HG03469 (cell line): Measurements from ENCODE around the gene DENND4B.
A peak's percentile ranks its signal among the peaks of the same experiment; 100 is the strongest.

Source experiments
- ATAC-seq: cut with Tn5 transposase; IDR thresholded peaks from one replicate; pipeline ENCODE4 v1.9.1; 2021; ENCODE audit warnings: mild to moderate bottlenecking, moderate library complexity, moderate number of reproducible peaks; ENCODE audit not compliant: unreplicated experiment

Gene DENND4B

GRCh38 chr1:153973071-153973470, 26.6 kb upstream of the DENND4B start:
- ATAC-seq, result no peak

DNA sequence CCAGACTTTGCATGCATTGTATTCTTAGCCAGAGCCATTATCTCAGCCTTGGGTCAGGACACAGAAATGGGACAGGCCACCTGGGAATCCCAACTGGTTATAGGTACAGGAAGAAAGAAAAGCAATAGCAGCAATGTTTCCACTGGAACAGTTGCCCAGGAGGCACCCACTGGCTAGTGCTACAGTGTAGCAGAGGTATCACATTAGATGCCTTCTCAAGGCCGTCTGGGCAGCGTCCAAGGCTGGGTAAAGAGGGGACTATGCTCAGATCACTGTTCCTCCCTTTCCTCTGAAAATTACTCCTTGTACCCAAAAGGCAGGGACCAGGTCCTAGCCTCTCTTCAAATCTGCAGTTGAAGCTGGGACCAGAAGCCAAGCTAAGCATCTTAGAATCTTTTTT, 23.8 kb upstream of the DENND4B start:
- no peak for ATAC-seq

GRCh38 chr1:153968972-153969371, 22.5 kb upstream of the DENND4B start:
- ATAC-seq, result no peak

GRCh38 chr1:153968408-153968807, 21.9 kb upstream of the DENND4B start:
- no peak for ATAC-seq

DNA sequence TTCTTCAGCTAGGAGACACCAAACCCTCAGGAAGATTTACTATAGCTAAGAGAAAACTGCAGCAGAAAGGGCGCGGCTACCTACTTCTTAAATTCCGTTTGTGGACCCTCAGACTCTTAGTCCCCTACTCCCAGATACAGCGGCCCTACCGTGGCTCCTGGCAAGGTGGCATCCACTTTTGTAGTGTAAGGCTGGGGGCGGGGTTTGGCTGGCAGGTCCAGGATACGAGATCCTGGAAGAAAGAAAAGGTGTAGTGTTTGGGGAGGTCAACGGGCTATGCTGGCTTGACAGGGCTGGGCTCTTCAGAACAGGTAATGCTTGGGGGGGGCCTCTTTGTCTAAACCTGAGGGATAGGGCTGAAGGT, 21.5 kb upstream of the DENND4B start:
- ATAC-seq, result no peak

- peak; percentile 59 for ATAC-seq
These were observed 20.8 kb upstream of the DENND4B start, which contains the start of gene CREB3L4 for GRCh38 chr1:153967107-153967999. CREB3L4 (plus strand) TSS chr1:153967902; CDS start chr1:153968526, 624 bp downstream.

GRCh38 chr1:153963850-153964331, 17.4 kb upstream of the DENND4B start:
- peak; percentile 2 for ATAC-seq

GRCh38 chr1:153963030-153963849, 16.7 kb upstream of the DENND4B start, which contains the start of gene SLC39A1:
SLC39A1 (minus strand) TSS chr1:153963537; CDS start chr1:153962715, 822 bp downstream.
- peak; percentile 31 for ATAC-seq

DNA sequence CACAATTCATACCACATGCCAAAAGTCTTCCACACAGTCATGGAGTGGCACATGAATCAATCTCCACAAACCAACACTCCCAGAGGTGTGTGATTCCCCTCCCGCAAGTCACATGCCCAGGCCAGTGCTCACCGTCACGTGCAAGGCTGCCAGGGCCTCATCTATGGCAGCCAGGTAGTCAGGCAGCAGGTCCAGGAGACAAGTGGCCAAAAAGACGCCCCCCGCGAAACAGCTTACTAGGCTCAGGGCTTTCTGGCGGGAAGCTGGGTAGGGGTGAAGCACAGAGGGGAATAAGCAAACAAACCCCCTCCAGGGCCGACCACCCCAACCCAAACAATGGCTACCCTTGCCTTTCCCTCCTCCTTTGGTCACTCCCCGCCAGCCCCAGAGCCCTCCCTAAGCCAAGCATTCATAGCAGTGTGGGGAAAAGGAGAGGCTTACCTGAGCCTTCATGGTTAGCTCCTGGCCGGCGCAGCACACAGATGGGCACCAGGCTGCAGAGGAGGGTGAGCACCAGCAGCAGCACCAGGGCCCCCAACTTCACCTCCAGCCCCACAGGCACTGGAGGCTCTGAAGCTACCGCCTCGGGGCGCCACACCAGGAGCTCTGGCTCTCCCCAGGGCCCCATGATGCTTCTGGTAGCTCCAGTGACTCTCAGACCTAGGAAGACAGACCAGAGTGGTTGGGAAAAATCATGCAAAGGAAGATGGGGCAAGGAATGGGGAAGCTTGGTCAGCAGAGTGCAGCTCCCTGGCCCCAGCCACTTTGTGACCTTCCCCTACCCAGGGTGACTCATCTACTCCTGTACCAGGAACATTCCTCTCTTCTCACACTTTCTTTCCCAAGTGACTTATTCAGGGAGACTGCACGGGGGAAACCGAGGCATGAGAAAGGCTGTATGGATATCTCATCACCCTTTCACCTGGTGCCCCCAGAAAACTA, 15.8 kb upstream of the DENND4B start:
- ATAC-seq, result no peak

- no peak for ATAC-seq
These were observed 14.9 kb upstream of the DENND4B start for GRCh38 chr1:153961421-153961820.

GRCh38 chr1:153960206-153960605, 13.7 kb upstream of the DENND4B start:
- ATAC-seq, result no peak

DNA sequence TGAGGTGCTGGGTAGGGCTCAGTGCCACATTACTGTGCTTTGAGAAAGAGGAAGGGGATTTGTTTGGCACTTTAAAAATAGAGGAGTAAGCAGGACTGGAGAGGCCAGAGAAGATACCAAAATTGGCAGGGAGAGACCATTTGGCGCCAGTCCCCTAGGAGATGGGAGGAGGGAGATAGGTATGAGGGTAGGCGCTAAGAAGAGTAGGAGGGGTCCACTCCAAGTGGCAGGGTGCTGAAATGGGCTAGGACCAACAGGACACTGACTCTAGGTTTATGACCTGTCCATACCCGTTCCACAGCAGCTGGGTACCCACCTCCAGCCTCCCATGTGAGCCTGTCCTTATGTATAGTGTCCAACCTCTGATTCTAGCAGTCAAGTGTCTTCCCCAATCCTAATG, 12.9 kb upstream of the DENND4B start:
- no peak for ATAC-seq

DNA sequence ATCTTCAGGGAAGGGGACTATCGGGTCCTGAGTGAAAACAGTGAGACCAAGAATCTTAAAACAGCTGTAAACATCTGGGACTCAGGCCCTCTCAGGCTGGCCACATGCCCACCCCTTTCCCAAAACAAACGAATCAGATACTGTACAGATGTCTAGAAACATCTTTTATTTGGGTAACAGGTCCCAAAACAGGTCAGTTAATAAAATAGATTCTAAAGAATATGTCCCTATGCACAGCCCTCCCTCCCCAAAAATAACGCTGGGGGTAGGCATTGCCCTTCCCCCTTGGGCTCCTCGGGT, 12.4 kb upstream of the DENND4B start:
- ATAC-seq, result no peak

DNA sequence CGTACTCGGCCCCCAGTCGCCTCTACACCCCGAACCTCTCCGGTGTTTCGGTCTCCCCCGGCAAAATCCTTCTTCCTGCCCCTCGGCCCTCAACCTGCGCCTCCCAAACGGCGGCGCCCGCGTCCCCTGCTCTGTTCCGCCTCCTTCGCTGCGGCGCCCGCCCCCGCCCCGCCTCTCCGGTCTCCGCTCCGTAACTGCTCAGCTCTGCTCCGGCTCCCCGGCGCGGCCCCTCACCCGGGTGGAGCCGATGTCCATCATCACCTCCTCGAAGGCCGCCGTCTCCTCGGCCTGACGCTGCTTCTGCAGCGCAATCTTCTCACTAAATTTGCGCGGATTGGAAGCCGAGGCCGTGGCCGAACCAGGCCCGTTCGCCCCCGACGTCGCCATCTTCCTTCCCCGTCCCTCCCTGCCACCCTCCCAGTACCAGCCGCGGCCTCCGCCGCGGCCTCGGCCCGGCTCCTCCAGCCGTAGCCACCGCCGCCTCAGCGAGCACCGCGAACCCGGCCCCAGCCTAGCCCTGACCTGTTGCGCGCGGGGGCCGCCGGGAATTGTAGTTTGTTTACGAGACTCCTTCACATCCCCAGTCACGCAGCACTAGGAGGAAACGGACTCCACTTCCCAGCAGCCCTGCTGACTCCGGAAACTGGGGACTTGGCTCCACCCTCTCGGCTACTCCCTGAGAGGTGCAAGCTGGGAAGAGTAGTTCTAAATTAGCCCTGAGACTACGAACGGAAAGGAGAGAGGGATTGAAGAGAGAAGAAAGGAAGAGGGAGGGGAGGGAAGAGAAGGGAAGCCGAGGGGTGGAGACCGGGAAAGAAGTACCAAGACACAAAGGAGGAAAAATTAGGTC, 11.8 kb upstream of the DENND4B start, which contains the start of gene CRTC2:
Gene CRTC2 (minus strand): TSS at position 502 of the 850 bp plus-strand sequence. CDS start 115 bp downstream, at position 387.
- peak; percentile 68 for ATAC-seq

GRCh38 chr1:153957744-153958110, 11.2 kb upstream of the DENND4B start:
- ATAC-seq, result no peak

DNA sequence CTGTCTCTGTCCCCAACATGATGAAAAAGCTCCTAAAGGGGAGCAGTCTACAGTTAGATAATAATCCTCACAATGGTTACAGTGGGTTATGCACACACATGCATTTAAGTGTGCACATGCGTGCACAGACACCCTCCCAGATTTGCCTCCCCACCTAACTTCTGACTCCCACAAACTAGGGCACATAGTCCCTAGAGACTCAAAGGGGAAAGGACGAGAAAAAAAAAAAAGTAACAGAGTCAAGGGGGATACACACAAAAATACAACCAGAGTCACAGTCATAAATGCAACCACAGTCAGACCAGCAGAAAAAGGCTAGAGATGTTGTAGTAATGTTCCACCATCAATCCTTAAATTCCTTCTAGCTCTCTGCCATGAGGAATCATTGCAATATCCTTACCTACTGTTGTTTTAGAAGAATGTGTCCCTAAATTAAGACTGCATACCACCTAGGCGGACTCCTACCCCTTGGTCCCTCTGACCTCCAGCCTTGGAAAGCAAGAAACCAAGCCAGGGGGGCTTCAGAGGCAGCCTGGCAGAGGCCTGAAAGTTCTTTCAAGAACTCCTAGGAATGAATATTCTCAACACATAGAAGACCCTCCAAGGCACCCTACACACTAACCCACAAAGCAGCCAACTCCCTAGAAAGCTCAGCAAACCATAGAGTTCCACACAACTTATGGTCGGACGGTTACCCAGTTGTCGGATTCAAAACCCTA, 10.6 kb upstream of the DENND4B start:
- no peak for ATAC-seq

DNA sequence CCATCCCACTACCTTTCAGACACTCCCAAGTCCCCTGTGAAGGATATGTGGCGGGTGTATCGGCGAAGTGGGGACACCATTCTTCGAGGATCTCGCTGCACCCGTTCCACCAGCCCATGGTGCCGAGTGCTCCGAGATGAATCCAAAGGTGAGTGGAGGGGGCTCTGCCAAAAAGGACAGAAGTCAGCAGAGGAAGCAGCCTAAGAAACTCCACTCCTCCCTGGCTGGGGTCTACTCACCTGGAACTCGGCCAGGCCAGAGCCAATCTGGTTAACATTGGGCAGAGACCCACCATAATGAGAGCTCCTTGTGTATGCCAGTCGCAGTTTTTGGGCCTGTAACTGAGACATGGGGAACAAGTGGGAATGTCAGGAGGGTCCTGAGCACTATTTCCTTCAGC, 8.3 kb upstream of the DENND4B start:
- no peak for ATAC-seq

DNA sequence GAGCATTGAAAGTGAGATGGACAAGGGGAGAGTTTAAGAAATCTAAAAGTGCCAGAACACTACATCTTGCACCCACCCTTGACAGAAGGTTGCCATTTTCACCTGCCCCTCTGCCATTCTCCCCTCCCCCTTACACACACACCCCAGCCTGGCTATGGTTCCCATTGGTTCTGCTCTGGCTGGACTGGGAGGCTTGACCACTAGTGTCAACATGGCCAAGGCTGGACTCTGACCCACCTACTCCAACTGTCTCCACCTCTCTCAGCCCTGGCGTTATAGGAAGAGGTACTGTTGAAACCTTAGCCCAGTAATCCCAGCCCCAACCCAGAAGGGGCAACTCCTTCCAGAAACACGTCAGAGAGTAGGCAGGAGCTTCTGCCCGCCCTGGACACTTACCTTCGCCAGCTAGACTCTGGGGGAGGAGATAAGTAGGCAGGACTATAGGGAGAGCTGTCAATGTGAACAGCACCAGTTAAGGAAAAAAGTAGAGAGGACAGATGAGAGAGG, 7.4 kb upstream of the DENND4B start:
- no peak for ATAC-seq

DNA sequence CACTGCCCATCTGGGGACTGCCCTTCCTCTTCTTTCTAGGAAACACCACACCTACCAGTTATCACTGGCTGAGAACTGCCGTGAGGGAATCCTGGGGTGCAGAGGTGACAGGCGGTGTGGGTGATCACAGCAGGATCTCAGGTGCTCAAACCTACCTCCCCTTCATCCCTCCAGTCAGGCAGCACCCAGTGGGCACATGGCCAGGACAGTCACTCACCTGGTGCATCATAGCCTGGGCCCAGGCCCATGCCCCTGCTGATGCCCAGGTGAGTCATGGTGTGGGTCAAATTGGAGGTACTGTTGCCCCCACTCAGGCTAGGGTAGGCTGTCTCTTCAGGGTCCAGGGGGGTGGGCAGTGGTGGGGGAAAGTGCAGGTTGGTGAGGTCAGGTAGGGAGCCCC, 5.3 kb upstream of the DENND4B start:
- ATAC-seq, result no peak
